K562 (cell line): Measurements from ENCODE around the gene ADRA1B. TPM values are rescaled to one million over a fixed set of nuclear protein-coding genes. Genes with fewer than 3 reads are reported as not detected.

ENCODE experiments used
- NFRKB ChIP-seq: fragments of 450-650 bp; IDR thresholded peaks from 2 replicates; pipeline ENCODE4 v1.6.1; 2016; ENCODE audit warnings: low read depth
- TRIM28 ChIP-seq: fragments of 450-650 bp; IDR thresholded peaks from 2 replicates; pipeline ENCODE4 v1.6.1; 2017
- polyA plus RNA-seq, 8 experiments: library from polyadenylated mRNA; depleted of rRNA in 4 of 8; stranded (reverse) in 5 of 8; unstranded in 3 of 8; fragments of >200 nt; fragmentation: Nextera tagmentation in 2 of 8; fragmentation: Illumina TruSeq in 1 of 8; extraction: Ambion mirVana in 2 of 8; extraction: Trizol in 1 of 8; gene quantifications; 2 replicates each; pipeline versions ENCODE4 v1.2.1 to v1.2.3, GENCODE V29; 2011 to 2014; ENCODE audit warnings: inconsistent platforms in 1 of 8, missing spikeins in 1 of 8
- total RNA-seq, 7 experiments: library from RNA; depleted of rRNA in 6 of 7; stranded (reverse); fragments of >200 nt in 6 of 7; fragmentation: Illumina TruSeq in 2 of 7; extraction: Trizol in 2 of 7; gene quantifications; 2 replicates each; pipeline versions ENCODE4 v1.2.1 to v1.2.3, GENCODE V29; 2011 to 2021; ENCODE audit warnings: low replicate concordance in 1 of 7
- TF ChIP-seq, protein P1 (sequence below), 2 experiments: fragments of 450-650 bp; formaldehyde crosslinking in 1 of 2; IDR thresholded peaks; 2 replicates each; pipeline versions ENCODE4 v1.4.0 to v1.6.1; 2014 to 2020; ENCODE audit warnings: mild to moderate bottlenecking in 2 of 2, borderline replicate concordance in 1 of 2, low read depth in 1 of 2

Gene ADRA1B
- total and polyA plus RNA-seq, 9 of the 15 experiments (the other 6 are each of a cell fraction or from before 2014, with no cell fraction given) = not detected

GRCh38 chr5:159917994-159918393 is 1.7 kb downstream of the ADRA1B start (continued):
- TF ChIP-seq, protein P1, sequence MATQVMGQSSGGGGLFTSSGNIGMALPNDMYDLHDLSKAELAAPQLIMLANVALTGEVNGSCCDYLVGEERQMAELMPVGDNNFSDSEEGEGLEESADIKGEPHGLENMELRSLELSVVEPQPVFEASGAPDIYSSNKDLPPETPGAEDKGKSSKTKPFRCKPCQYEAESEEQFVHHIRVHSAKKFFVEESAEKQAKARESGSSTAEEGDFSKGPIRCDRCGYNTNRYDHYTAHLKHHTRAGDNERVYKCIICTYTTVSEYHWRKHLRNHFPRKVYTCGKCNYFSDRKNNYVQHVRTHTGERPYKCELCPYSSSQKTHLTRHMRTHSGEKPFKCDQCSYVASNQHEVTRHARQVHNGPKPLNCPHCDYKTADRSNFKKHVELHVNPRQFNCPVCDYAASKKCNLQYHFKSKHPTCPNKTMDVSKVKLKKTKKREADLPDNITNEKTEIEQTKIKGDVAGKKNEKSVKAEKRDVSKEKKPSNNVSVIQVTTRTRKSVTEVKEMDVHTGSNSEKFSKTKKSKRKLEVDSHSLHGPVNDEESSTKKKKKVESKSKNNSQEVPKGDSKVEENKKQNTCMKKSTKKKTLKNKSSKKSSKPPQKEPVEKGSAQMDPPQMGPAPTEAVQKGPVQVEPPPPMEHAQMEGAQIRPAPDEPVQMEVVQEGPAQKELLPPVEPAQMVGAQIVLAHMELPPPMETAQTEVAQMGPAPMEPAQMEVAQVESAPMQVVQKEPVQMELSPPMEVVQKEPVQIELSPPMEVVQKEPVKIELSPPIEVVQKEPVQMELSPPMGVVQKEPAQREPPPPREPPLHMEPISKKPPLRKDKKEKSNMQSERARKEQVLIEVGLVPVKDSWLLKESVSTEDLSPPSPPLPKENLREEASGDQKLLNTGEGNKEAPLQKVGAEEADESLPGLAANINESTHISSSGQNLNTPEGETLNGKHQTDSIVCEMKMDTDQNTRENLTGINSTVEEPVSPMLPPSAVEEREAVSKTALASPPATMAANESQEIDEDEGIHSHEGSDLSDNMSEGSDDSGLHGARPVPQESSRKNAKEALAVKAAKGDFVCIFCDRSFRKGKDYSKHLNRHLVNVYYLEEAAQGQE (IDR thresholded peaks at IDR 0.05; ENCODE audit: borderline replicate concordance) = no peak
- TF ChIP-seq, protein P1 (CRISPR knock-in tag; IDR thresholded peaks at IDR 0.05; ENCODE audit: low read depth) = no peak
- TF ChIP-seq TRIM28 (no peak), NFRKB (no peak)
